ENCODE results near the gene ELOF1.

GRCh38 chr19:11551603-11552235 is 7.3 kb downstream of the ELOF1 start:
- TF ChIP-seq CTCF (CRISPR knock-in tag; IDR thresholded peaks at IDR 0.05) (peak; percentile 69), ARHGAP35 (CRISPR knock-in tag; IDR thresholded peaks at IDR 0.05; ENCODE audit: borderline replicate concordance) (no peak), HDAC2 (CRISPR knock-in tag; IDR thresholded peaks at IDR 0.05) (no peak)
